HG03432 (cell line): ENCODE data around the gene TMEM240.

Experiments
- ATAC-seq: cut with Tn5 transposase; IDR thresholded peaks from one replicate; pipeline ENCODE4 v1.9.1; 2021; ENCODE audit warnings: mild to moderate bottlenecking, moderate library complexity; ENCODE audit not compliant: unreplicated experiment

Gene TMEM240

GRCh38 chr1:1540090-1540817 is at the start of gene TMEM240:
Gene TMEM240, minus strand, starts transcription at chr1:1540624. Its CDS starts 278 bp downstream, at chr1:1540346.
- ATAC-seq, result no peak

GRCh38 chr1:1583347-1584010 is 43.1 kb upstream of the TMEM240 start:
- no peak for ATAC-seq

- ATAC-seq, result no peak
Observed at GRCh38 chr1:1582585-1583346, 42.3 kb upstream of the TMEM240 start.

GRCh38 chr1:1578371-1578940 is 38.0 kb upstream of the TMEM240 start:
- ATAC-seq, result no peak

- no peak for ATAC-seq
Observed at GRCh38 chr1:1577367-1578011, 37.1 kb upstream of the TMEM240 start.

GRCh38 chr1:1574721-1575537 is 34.5 kb upstream of the TMEM240 start, which contains the start of gene SSU72:
Gene SSU72, minus strand, starts transcription at chr1:1574863. Its CDS starts 306 bp downstream, at chr1:1574557.
- peak; percentile 79 for ATAC-seq

- ATAC-seq, result peak; percentile 69
Observed at GRCh38 chr1:1573843-1574720, 33.7 kb upstream of the TMEM240 start.

DNA sequence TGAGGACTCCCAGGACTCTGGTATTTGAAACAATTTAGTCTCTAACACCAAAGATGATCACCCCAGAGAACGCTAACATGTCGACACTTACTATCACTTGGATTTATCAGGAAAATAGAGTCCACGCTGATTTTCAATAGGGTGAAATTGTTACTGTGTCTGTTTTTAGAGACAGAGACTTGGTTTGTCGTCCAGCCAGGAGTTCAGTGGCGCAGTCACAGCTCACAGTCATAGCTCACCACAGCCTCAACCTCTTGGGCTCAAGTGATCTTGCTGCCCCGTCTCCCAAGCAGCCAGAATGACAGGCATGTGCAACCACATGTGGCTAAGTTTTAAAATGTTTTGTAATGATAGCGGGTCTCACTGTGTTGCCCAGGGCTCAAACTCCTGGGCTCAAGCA is 28.9 kb upstream of the TMEM240 start:
- ATAC-seq, result no peak

- ATAC-seq, result no peak
Observed at GRCh38 chr1:1567891-1568291, 27.5 kb upstream of the TMEM240 start.

DNA sequence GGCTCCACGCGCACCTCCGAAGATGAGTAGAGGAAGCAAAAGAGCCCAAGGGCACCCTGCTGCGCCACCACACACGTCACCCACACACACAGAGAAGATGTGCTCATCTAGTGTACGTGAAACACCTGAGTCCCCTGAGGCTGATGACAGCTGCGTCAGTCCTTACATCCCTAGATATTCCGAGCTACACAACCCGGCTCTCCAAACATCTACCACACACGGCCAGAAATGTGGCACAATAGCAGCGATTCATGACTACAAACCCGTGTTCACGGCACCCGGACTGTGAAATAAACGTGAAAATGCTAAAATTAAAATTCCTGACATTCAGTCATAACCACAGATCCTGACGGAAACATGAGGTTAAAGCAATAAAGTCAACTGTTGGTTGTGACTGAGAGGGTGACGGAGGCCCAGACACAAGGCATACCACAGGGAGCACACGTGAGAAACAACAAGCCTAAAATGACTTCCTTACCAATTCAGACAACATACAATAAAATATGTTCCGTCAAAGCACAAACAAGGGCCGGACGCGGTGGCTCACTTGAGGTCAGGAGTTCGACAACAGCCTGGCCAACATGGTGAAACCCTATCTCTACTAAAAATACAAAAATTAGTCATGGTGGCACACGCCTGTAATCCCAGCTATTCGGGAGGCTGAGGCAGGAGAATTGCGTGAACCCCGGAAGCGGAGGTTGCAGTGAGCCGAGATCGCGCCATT is 26.9 kb upstream of the TMEM240 start:
- ATAC-seq, result no peak

GRCh38 chr1:1565340-1565739 is 24.9 kb upstream of the TMEM240 start:
- ATAC-seq, result no peak

DNA sequence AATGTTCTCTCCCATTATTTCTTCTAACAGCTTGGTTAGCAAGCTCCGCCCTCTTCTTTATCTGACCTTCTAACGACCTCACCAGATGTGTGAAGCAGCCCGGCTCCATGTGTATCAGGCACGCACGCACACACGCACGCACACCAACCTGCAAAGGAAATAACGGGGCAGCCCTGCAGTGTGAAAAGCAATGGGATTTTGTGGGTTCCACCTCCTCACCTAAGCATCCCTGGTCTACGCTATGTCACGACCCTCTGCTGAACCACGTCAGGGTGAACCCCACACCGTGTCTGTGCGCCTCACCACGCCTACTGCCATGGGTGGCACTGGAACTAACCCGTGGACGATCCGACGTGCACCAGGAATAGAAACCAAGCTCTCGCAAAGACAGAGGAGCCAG is 23.8 kb upstream of the TMEM240 start:
- no peak for ATAC-seq

- no peak for ATAC-seq
Observed at GRCh38 chr1:1563688-1564087, 23.3 kb upstream of the TMEM240 start.

- ATAC-seq, result no peak
Observed at GRCh38 chr1:1562556-1563195, 22.3 kb upstream of the TMEM240 start.

GRCh38 chr1:1561801-1562470 is 21.5 kb upstream of the TMEM240 start:
- ATAC-seq, result no peak

DNA sequence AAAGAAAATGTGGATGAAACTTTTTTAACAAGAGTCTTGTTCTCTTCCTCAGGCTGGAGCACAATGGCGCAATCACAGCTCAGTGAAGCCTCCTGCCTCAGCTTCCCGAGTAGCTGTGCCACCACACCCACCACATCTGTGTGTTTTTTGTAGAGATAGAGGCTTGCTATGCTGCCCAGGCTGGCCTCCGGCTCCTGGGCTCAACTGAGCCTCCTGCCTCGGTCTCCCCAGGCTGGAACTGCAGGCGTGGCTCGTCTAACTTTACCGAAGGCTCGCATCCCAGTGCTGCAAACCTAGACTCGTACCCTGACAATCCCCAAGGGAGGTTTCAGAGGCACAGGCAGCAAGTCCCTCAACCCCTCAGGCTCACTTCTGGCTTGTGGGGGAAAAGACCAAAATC is 19.8 kb upstream of the TMEM240 start:
- no peak for ATAC-seq

DNA sequence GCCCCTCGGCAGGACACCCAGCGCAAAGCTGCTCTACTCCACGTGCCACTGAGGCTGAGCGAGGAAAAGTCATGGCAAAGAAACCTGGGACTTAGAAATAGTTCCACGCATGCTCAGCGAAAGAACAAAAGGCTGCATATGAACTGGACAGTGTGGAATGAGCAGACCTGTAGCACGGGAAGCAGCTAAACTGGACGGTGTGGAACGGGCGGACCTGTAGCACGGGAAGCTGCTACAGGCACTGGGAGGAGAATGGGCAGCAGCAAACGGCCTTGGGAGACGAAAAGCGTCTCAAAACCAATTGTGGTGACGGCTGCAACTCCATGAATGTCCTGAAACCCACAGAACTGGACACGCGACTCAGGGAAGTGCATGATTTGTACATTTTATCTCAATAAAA is 18.6 kb upstream of the TMEM240 start:
- ATAC-seq, result no peak
